Neural cell (in vitro differentiated cells): Measurements from ENCODE around the gene RABGAP1L. TPM values are rescaled to one million over a fixed set of nuclear protein-coding genes. Genes with fewer than 3 reads are reported as not detected.

ENCODE experiments used
- H2AFZ ChIP-seq: fragments of 200-600, 300-800 bp; sonication (generic), shearing (Covaris generic); 2 replicates; pipeline ENCODE4 v1.6.0; 2014; ENCODE audit warnings: low read depth, mild to moderate bottlenecking, antibody characterized with exemption, low read length, moderate library complexity
- H3F3A ChIP-seq: fragments of 200-600 bp; shearing (Covaris generic); 2 replicates; pipeline ENCODE4 v1.6.1; 2016; ENCODE audit warnings: mild to moderate bottlenecking, moderate library complexity, mixed read lengths, antibody characterized with exemption, low read length; ENCODE audit not compliant: insufficient read depth, poor library complexity, severe bottlenecking
- H3K27ac ChIP-seq: fragments of 200-600, 300-800 bp; sonication (generic), shearing (Covaris generic); 2 replicates; pipeline ENCODE4 v1.5.1; 2014; ENCODE audit warnings: mild to moderate bottlenecking, low read length, moderate library complexity
- H3K27me3 ChIP-seq: fragments of 300-800, 200-600 bp; sonication (generic), shearing (Covaris generic); 2 replicates; pipeline ENCODE4 v1.6.0; 2014; ENCODE audit warnings: mild to moderate bottlenecking, low read depth, low read length, moderate library complexity; ENCODE audit not compliant: insufficient read depth
- H3K36me3 ChIP-seq: fragments of 300-800, 200-600 bp; sonication (generic), shearing (Covaris generic); 2 replicates; pipeline ENCODE4 v1.5.1; 2014; ENCODE audit warnings: mild to moderate bottlenecking, antibody characterized with exemption, low read length, moderate library complexity; ENCODE audit not compliant: insufficient read depth
- H3K4me2 ChIP-seq: fragments of 300-800, 200-600 bp; sonication (generic), shearing (Covaris generic); 2 replicates; pipeline ENCODE4 v1.6.0; 2014; ENCODE audit warnings: mild to moderate bottlenecking, low read length
- H3K4me3 ChIP-seq: fragments of 300-800, 200-600 bp; sonication (generic), shearing (Covaris generic); 2 replicates; pipeline ENCODE4 v1.5.1; 2014; ENCODE audit warnings: mild to moderate bottlenecking, low read length, moderate library complexity
- H3K79me2 ChIP-seq: fragments of 200-600 bp; shearing (Covaris generic); replicated peaks from 2 replicates; pipeline ENCODE4 v1.6.0; 2014; ENCODE audit warnings: mild to moderate bottlenecking, low read length, moderate library complexity; ENCODE audit not compliant: insufficient read depth
- H3K9ac ChIP-seq: fragments of 300-800, 200-600 bp; sonication (generic), shearing (Covaris generic); 2 replicates; pipeline ENCODE4 v1.6.1; 2016; ENCODE audit warnings: mild to moderate bottlenecking, low read length, mixed read lengths
- H3K9me2 ChIP-seq: fragments of 200-600 bp; shearing (Covaris generic); 2 replicates; pipeline ENCODE4 v1.6.1; 2016; ENCODE audit warnings: mild to moderate bottlenecking, low read length, mixed read lengths; ENCODE audit not compliant: insufficient read depth
- H3K9me3 ChIP-seq: fragments of 200-600, 300-800 bp; sonication (generic), shearing (Covaris generic); 2 replicates; pipeline ENCODE4 v1.6.1; 2016; ENCODE audit warnings: mild to moderate bottlenecking, mixed run types, low read length, moderate library complexity, mixed read lengths
- H4K20me1 ChIP-seq: fragments of 200-600 bp; shearing (Covaris generic); 2 replicates; pipeline ENCODE4 v1.6.1; 2016; ENCODE audit warnings: mild to moderate bottlenecking, mixed run types; ENCODE audit not compliant: insufficient read depth
- CTCF ChIP-seq: fragments of 450-650 bp; IDR thresholded peaks from 2 replicates; pipeline ENCODE4 v1.5.1; 2014; ENCODE audit warnings: antibody characterized with exemption, mild to moderate bottlenecking, moderate library complexity; ENCODE audit not compliant: poor library complexity, severe bottlenecking
- EP300 ChIP-seq: fragments of 450-650 bp; conservative IDR thresholded peaks from 2 replicates; pipeline ENCODE4 v1.6.1; 2014; ENCODE audit warnings: antibody characterized with exemption, mild to moderate bottlenecking, moderate library complexity; ENCODE audit not compliant: poor library complexity, severe bottlenecking
- EZH2 ChIP-seq: fragments of 200-600, 300-800 bp; shearing (Covaris generic), sonication (generic); IDR thresholded peaks from 2 replicates; pipeline ENCODE4 v1.6.1; 2014; ENCODE audit warnings: antibody characterized with exemption, low read length, borderline replicate concordance, mild to moderate bottlenecking; ENCODE audit not compliant: insufficient read depth, poor library complexity, severe bottlenecking
- MXI1 ChIP-seq: fragments of 450-650 bp; conservative IDR thresholded peaks from 2 replicates; pipeline ENCODE4 v1.6.1; 2014; ENCODE audit warnings: antibody characterized with exemption, mild to moderate bottlenecking; ENCODE audit not compliant: poor library complexity, severe bottlenecking
- POLR2AphosphoS5 ChIP-seq: IDR thresholded peaks from 2 replicates; pipeline ENCODE4 v1.6.1; 2012
- RAD21 ChIP-seq: fragments of 450-650 bp; conservative IDR thresholded peaks from 2 replicates; pipeline ENCODE4 v1.6.1; 2014; ENCODE audit warnings: antibody characterized with exemption, mild to moderate bottlenecking, moderate library complexity
- REST ChIP-seq: IDR thresholded peaks from 2 replicates; pipeline ENCODE4 v1.6.1; 2012; ENCODE audit warnings: borderline replicate concordance
- SMC3 ChIP-seq: fragments of 450-650 bp; conservative IDR thresholded peaks from 2 replicates; pipeline ENCODE4 v1.6.1; 2014; ENCODE audit warnings: antibody characterized with exemption, mild to moderate bottlenecking, moderate library complexity; ENCODE audit not compliant: poor library complexity
- TAF1 ChIP-seq: IDR thresholded peaks from 2 replicates; pipeline ENCODE4 v1.6.1; 2012; ENCODE audit warnings: low read depth
- polyA plus RNA-seq: library from polyadenylated mRNA; depleted of rRNA; stranded (reverse); fragments of >200 nt; gene quantifications from 2 replicates; pipeline ENCODE4 v1.2.3, GENCODE V29; 2014

The RABGAP1L gene
- polyA plus RNA-seq, 1 donor from 2014 or later = 32.2 TPM

GRCh38 chr1:175036476-175036875 is 877.2 kb downstream of the RABGAP1L start:
- Histone ChIP-seq H3K4me3 (no peak overlapping the region), H3K36me3 (no peaks in the 10 kb centered on the region), H3K27me3 (no peaks in the 10 kb centered on the region), H2AFZ (no peak overlapping the region), H3K9ac (no peak overlapping the region), H3K9me2 (no peaks in the 10 kb centered on the region), H4K20me1 (no peaks in the 10 kb centered on the region), H3K4me2 (no peak overlapping the region), H3K27ac (no peak overlapping the region), H3K9me3 (no peaks in the 10 kb centered on the region), H3K79me2 (no peaks in the 10 kb centered on the region), H3F3A (no peaks in the 10 kb centered on the region)
- TF ChIP-seq SMC3 (no peak), REST (no peak), RAD21 (no peak), EP300 (no peak), TAF1 (no peak), POLR2AphosphoS5 (no peak), CTCF (no peak), MXI1 (no peak)

GRCh38 chr1:175037416-175037815 is 878.1 kb downstream of the RABGAP1L start:
- H3K4me3 ChIP-seq = no peak overlapping the region
- H4K20me1 ChIP-seq = no peaks in the 10 kb centered on the region
- no peak for TF ChIP-seq EP300
- TF ChIP-seq MXI1 = no peak
- TF ChIP-seq TAF1 = no peak
- TF ChIP-seq POLR2AphosphoS5 = no peak
- TF ChIP-seq REST = no peak
- no peak for TF ChIP-seq CTCF
- TF ChIP-seq SMC3 = no peak
- TF ChIP-seq RAD21 = no peak
- no peak for TF ChIP-seq EZH2
- H3K27me3 ChIP-seq = no peaks in the 10 kb centered on the region
- H3K4me2 ChIP-seq = no peak overlapping the region
- H3K9me3 ChIP-seq = no peaks in the 10 kb centered on the region
- no peaks in the 10 kb centered on the region for H3K9me2 ChIP-seq
- no peak overlapping the region for H3K9ac ChIP-seq
- H3K36me3 ChIP-seq = no peaks in the 10 kb centered on the region
- H3K79me2 ChIP-seq = no peaks in the 10 kb centered on the region
- H2AFZ ChIP-seq = no peak overlapping the region
- no peaks in the 10 kb centered on the region for H3F3A ChIP-seq
- H3K27ac ChIP-seq = no peak overlapping the region
